Activated CD8-positive, alpha-beta T cell treated with anti-CD3 and anti-CD28 coated beads for 36 hours (primary cell): ENCODE data around the gene SHISA3. TPM values are rescaled to one million over a fixed set of nuclear protein-coding genes. Genes with fewer than 3 reads are reported as not detected.
"Not testable (repeated sequence)": the region's sequence is repeated elsewhere in the genome, so short reads cannot be mapped to it uniquely, and the experiment has no call there.

Source experiments
- ATAC-seq: fragments of 200-7000 bp; cut with Tn5 transposase; one replicate; pipeline ENCODE4 v1.10.0; 2021; ENCODE audit warnings: mild to moderate bottlenecking, moderate library complexity
- CTCF ChIA-PET: fragments of 350-600 bp; sonication (Branson Sonifier 250); formaldehyde crosslinking; loops from one replicate; lab custom pipeline; 2021; ENCODE audit warnings: antibody characterized with exemption; lab: Charles Lee
- POLR2A ChIA-PET: fragments of 350-600 bp; sonication (Branson Sonifier 250); formaldehyde crosslinking; loops from one replicate; lab custom pipeline; 2021; ENCODE audit warnings: antibody characterized with exemption; lab: Charles Lee
- DNase-seq: peaks from one replicate; pipeline ENCODE4 v3.0.0-alpha.2; 2020
- H3K27ac Mint-ChIP-seq: one replicate; pipeline ENCODE4 v1.8.0; 2021; ENCODE audit warnings: mild to moderate bottlenecking, mixed read lengths
- H3K27me3 Mint-ChIP-seq: one replicate; pipeline ENCODE4 v1.8.0; 2021; ENCODE audit warnings: mixed read lengths
- H3K36me3 Mint-ChIP-seq: one replicate; pipeline ENCODE4 v1.8.0; 2021; ENCODE audit warnings: low read depth, mixed read lengths
- H3K4me1 Mint-ChIP-seq: one replicate; pipeline ENCODE4 v1.8.0; 2021; ENCODE audit warnings: low read depth, mixed read lengths
- H3K4me3 Mint-ChIP-seq: one replicate; pipeline ENCODE4 v1.8.0; 2021; ENCODE audit warnings: mild to moderate bottlenecking, moderate library complexity, mixed read lengths
- H3K9me3 Mint-ChIP-seq: one replicate; pipeline ENCODE4 v1.8.0; 2021; ENCODE audit warnings: mixed read lengths
- CTCF ChIP-seq: fragments of 200-600 bp; IDR thresholded peaks from one replicate; pipeline ENCODE4 v1.8.0; 2022; ENCODE audit warnings: antibody characterized with exemption, mild to moderate bottlenecking
- intact Hi-C: fragments of 100-400 bp; cut with micrococcal nuclease; formaldehyde crosslinking; loops from one replicate; pipeline ENCODE4 v1.10.0; 2022
- total RNA-seq, 2 experiments: library from RNA; stranded (reverse); gene quantifications; one replicate each; pipeline ENCODE4 v1.2.3, GENCODE V29; 2021

Gene SHISA3
- total RNA-seq, 2 experiments from 2014 or later = 0.23 TPM; not detected in 1

- no peaks in the 10 kb centered on the region for H3K9me3 Mint-ChIP-seq
- peaks cover 3% of the 10 kb centered on the region for H3K27me3 Mint-ChIP-seq
- CTCF ChIA-PET = interaction anchor here (0.7 to 5.8 kb wide), 16 partner anchors 8 to 473 kb away, joined by 3 to 43 read pairs (median 4); no protein-coding TSS in a partner anchor
- no peak overlapping the region for H3K27ac Mint-ChIP-seq
- intact Hi-C loops = loop anchor here (5.0 kb wide), 1 partner anchor 151 kb away; no protein-coding TSS in a partner anchor
- DNase-seq = peak; percentile 33
- POLR2A ChIA-PET = interaction anchor here (0.6 kb wide), 1 partner anchor 576 kb away, joined by 3 read pairs; no protein-coding TSS in a partner anchor
- no peaks in the 10 kb centered on the region for H3K36me3 Mint-ChIP-seq
- ATAC-seq = no peak
- H3K4me3 Mint-ChIP-seq = no peak overlapping the region
- peak; percentile 44 for TF ChIP-seq CTCF
- H3K4me1 Mint-ChIP-seq = no peaks in the 10 kb centered on the region
Measured at GRCh38 chr4:42371305-42372252, 25.7 kb upstream of the SHISA3 start.

DNA sequence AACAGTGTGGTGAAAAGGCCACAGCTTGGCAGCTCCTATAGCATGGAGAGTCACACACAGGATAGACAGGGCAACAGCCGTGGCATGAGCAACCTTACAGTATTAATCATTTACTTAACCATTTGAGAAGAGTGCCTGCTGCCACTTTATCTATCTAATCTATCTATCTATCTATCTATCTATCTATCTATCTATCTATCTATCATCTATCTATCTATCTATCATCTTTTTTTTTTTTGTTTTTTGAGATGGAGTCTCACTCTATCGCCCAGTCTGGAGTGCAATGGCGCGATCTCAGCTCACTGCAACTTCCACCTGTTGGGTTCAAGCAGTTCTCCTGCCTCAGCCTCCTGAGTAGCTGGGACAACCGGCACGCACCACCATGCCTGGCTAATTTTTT is 25.0 kb upstream of the SHISA3 start:
- H3K36me3 Mint-ChIP-seq, H3K27ac Mint-ChIP-seq, H3K4me1 Mint-ChIP-seq, ATAC-seq, H3K27me3 Mint-ChIP-seq, DNase-seq, H3K9me3 Mint-ChIP-seq, POLR2A ChIA-PET, H3K4me3 Mint-ChIP-seq: not testable (repeated sequence)
- CTCF ChIA-PET = interaction anchor here (1.1 to 5.8 kb wide), 10 partner anchors 18 to 473 kb away, joined by 3 to 43 read pairs (median 6); no protein-coding TSS in a partner anchor
- intact Hi-C loops = loop anchor here (5.0 kb wide), 1 partner anchor 150 kb away; no protein-coding TSS in a partner anchor

- no peak for TF ChIP-seq CTCF
- H3K27me3 Mint-ChIP-seq = peaks cover 16% of the 10 kb centered on the region
- H3K4me1 Mint-ChIP-seq = no peaks in the 10 kb centered on the region
- CTCF ChIA-PET = no interaction called here
- no peaks in the 10 kb centered on the region for H3K9me3 Mint-ChIP-seq
- no peak for DNase-seq
- no peaks in the 10 kb centered on the region for H3K36me3 Mint-ChIP-seq
- no peak overlapping the region for H3K27ac Mint-ChIP-seq
- intact Hi-C loops = no loop called here
- no peak overlapping the region for H3K4me3 Mint-ChIP-seq
- POLR2A ChIA-PET = no interaction called here
- ATAC-seq = no peak
Measured at GRCh38 chr4:42377497-42377896, 19.8 kb upstream of the SHISA3 start.

- ChIA-PET POLR2A (no interaction called here), CTCF (interaction anchor here (1.1 kb wide), 1 partner anchor 22 kb away, joined by 3 read pairs; no protein-coding TSS in a partner anchor)
- ATAC-seq = no peak
- DNase-seq = no peak
- intact Hi-C loops = no loop called here
- Mint-ChIP-seq H3K9me3 (no peaks in the 10 kb centered on the region), H3K4me3 (no peak overlapping the region), H3K27ac (no peak overlapping the region), H3K27me3 (peaks cover 15% of the 10 kb centered on the region), H3K36me3 (no peaks in the 10 kb centered on the region), H3K4me1 (no peaks in the 10 kb centered on the region)
- no peak for TF ChIP-seq CTCF
Measured at GRCh38 chr4:42381666-42382065, 15.6 kb upstream of the SHISA3 start.

- Mint-ChIP-seq H3K27me3 (peaks cover 12% of the 10 kb centered on the region), H3K4me3 (no peak overlapping the region), H3K9me3 (no peaks in the 10 kb centered on the region), H3K36me3 (no peaks in the 10 kb centered on the region), H3K27ac (no peak overlapping the region), H3K4me1 (no peaks in the 10 kb centered on the region)
- TF ChIP-seq CTCF = no peak
- ATAC-seq = no peak
- DNase-seq = no peak
- ChIA-PET POLR2A (no interaction called here), CTCF (no interaction called here)
- intact Hi-C loops = no loop called here
Measured at GRCh38 chr4:42385516-42385915, 11.8 kb upstream of the SHISA3 start.
